Measurements from ENCODE around the gene FLVCR2.
"Not testable (repeated sequence)": the region's sequence is repeated elsewhere in the genome, so short reads cannot be mapped to it uniquely, and the experiment has no call there.

The FLVCR2 gene

DNA sequence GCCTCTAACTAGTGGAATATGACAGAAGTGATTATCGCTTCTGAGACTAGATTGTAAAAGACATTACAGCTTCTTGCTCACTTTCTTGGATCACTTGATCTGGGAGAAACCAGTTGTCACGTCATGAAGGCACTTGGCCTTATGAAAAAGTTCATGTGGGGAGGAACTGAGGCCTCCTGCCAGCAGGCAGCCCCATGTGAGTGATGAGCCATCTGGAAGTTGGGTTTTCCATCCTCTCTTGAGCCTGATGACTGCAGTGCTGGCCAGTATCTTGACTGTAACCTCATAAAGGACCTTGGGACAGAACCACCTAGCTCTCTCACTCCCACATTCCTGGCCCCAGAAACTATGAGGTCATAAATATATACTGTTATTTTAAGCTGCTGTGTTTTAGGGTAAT lies 110.6 kb downstream of the FLVCR2 start:
- peak; percentile 36 for DNase-seq (ENCODE audit: extremely low read depth, low read depth)
- TF ChIP-seq, protein P1, sequence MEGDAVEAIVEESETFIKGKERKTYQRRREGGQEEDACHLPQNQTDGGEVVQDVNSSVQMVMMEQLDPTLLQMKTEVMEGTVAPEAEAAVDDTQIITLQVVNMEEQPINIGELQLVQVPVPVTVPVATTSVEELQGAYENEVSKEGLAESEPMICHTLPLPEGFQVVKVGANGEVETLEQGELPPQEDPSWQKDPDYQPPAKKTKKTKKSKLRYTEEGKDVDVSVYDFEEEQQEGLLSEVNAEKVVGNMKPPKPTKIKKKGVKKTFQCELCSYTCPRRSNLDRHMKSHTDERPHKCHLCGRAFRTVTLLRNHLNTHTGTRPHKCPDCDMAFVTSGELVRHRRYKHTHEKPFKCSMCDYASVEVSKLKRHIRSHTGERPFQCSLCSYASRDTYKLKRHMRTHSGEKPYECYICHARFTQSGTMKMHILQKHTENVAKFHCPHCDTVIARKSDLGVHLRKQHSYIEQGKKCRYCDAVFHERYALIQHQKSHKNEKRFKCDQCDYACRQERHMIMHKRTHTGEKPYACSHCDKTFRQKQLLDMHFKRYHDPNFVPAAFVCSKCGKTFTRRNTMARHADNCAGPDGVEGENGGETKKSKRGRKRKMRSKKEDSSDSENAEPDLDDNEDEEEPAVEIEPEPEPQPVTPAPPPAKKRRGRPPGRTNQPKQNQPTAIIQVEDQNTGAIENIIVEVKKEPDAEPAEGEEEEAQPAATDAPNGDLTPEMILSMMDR (IDR thresholded peaks at IDR 0.05; ENCODE audit: low read depth, low read length) = no peak

DNA sequence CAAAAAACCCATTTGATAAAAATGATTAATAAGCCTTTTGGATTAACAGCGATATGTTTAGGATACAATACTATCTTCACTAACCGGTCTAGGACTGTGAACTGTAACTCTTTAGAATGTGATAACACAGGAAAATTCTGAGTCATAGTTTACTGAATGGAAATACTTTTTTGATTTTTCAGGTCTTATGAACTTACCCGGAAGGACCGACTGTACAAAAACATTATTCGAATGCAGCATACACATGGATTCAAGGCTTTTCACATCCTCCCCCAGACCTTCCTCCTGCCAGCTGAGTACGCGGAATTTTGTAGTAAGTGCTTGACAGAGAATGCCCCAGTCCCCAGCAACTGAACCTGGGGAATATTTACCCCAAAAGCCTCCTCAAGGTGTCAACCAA lies 111.6 kb downstream of the FLVCR2 start:
- TF ChIP-seq, protein P1 (IDR thresholded peaks at IDR 0.05; ENCODE audit: low read depth, low read length) = no peak

DNA sequence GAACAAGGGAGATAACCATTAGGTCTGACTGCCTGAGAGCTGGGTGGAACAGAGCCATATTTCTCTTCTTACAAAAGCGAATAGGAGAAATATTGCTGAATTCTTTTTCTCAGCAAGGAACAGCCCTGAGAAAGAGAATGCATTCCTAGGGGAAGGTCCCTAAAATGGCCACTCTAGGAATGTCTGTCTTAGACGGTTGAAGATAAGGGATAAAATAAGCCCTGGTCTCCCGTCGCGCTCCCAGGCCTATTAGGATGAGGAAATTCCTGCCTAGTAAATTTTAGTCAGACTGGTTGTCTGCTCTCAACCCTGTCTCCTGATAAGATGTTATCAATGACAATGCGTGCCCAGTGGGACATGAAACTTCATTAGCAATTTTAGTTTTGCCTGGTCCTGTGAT lies 116.6 kb downstream of the FLVCR2 start:
- DNase-seq (ENCODE audit: extremely low read depth, low read depth) = not testable (repeated sequence)

More for the DNA sequence above, 111.6 kb downstream of the FLVCR2 start:
- DNase-seq (ENCODE audit: extremely low read depth, low read depth) = no peak

DNA sequence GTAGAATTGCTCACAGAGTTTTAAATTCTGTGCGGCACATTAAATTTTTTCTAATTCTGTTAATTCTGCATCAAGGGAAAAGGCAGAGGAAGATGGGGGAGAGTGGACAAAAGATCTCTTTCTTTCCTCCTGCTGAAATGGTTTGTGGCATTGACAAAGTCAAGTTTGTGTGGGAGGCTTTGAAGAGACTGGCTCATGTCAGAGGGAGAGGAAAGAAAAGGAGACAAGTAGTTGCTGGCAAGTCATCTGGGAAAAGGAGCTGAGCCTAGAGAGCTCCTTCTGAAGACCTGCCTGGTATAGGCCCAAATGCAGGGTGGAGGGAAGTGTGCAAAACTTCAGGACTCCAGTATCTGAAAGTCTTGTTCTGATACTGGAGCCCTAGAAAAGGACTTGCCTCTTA lies 119.0 kb downstream of the FLVCR2 start:
- TF ChIP-seq, protein P1 (IDR thresholded peaks at IDR 0.05; ENCODE audit: low read depth, low read length) = no peak
- no peak for DNase-seq (ENCODE audit: extremely low read depth, low read depth)

All from AG09319 (cell line).